HepG2 (cell line): ENCODE data around the gene VDAC2. TPM values are rescaled to one million over a fixed set of nuclear protein-coding genes. Genes with fewer than 3 reads are reported as not detected.

Source experiments
- AKAP8 ChIP-seq: sonication (generic); formaldehyde crosslinking; IDR thresholded peaks from 2 replicates; pipeline ENCODE4 v1.5.1; 2020; ENCODE audit warnings: mild to moderate bottlenecking, missing genetic modification reagents
- CBFB ChIP-seq: sonication (generic); formaldehyde crosslinking; IDR thresholded peaks from 2 replicates; pipeline ENCODE4 v1.4.0; 2020; ENCODE audit warnings: missing genetic modification reagents
- CBX1 ChIP-seq: IDR thresholded peaks from one replicate; pipeline ENCODE4 v1.6.1; 2016; ENCODE audit warnings: antibody characterized with exemption, low read depth
- CC2D1A ChIP-seq: sonication (generic); formaldehyde crosslinking; IDR thresholded peaks from 2 replicates; pipeline ENCODE4 v1.8.1; 2023; ENCODE audit warnings: mild to moderate bottlenecking, missing genetic modification reagents
- CCDC6 ChIP-seq: sonication (generic); formaldehyde crosslinking; IDR thresholded peaks from 2 replicates; pipeline ENCODE4 v1.8.1; 2022; ENCODE audit warnings: mild to moderate bottlenecking, missing genetic modification reagents, moderate library complexity
- DNMT3B ChIP-seq: conservative IDR thresholded peaks from 2 replicates; pipeline ENCODE4 v1.6.1; 2016; ENCODE audit warnings: missing biosample characterization, control low read depth
- FIP1L1 ChIP-seq: fragments of 200-400 bp; formaldehyde crosslinking; IDR thresholded peaks from 2 replicates; pipeline ENCODE4 v1.6.1; 2018; ENCODE audit warnings: low read depth, mild to moderate bottlenecking, low read length, moderate library complexity, borderline replicate concordance; ENCODE audit not compliant: insufficient read depth
- FOXA3 ChIP-seq: IDR thresholded peaks from 2 replicates; pipeline ENCODE4 v1.6.1; 2016; ENCODE audit warnings: missing genetic modification reagents, missing compliant biosample characterization
- GTF3A ChIP-seq: sonication (generic); formaldehyde crosslinking; conservative IDR thresholded peaks from 2 replicates; pipeline ENCODE4 v1.4.0; 2020; ENCODE audit warnings: mild to moderate bottlenecking, missing genetic modification reagents
- IKZF5 ChIP-seq: IDR thresholded peaks from 2 replicates; pipeline ENCODE4 v1.6.1; 2018; ENCODE audit warnings: missing genetic modification reagents, mild to moderate bottlenecking, missing compliant biosample characterization
- KLF12 ChIP-seq: sonication (generic); formaldehyde crosslinking; IDR thresholded peaks from 2 replicates; pipeline ENCODE4 v1.4.0; 2020; ENCODE audit warnings: missing genetic modification reagents, borderline replicate concordance
- SALL2 ChIP-seq: sonication (generic); formaldehyde crosslinking; IDR thresholded peaks from 2 replicates; pipeline ENCODE4 v1.8.1; 2023; ENCODE audit warnings: mild to moderate bottlenecking, missing genetic modification reagents, inconsistent platforms
- SMYD3 ChIP-seq: sonication (generic); formaldehyde crosslinking; IDR thresholded peaks from 2 replicates; pipeline ENCODE4 v1.8.1; 2023; ENCODE audit warnings: mild to moderate bottlenecking, missing genetic modification reagents
- ZBTB25 ChIP-seq: IDR thresholded peaks from 2 replicates; pipeline ENCODE4 v1.6.1; 2018; ENCODE audit warnings: missing genetic modification reagents
- ZMAT3 ChIP-seq: sonication (generic); formaldehyde crosslinking; conservative IDR thresholded peaks from 2 replicates; pipeline ENCODE4 v1.7.0; 2021; ENCODE audit warnings: missing genetic modification reagents
- ZNF205 ChIP-seq: IDR thresholded peaks from 2 replicates; pipeline ENCODE4 v1.6.1; 2018; ENCODE audit warnings: missing biosample characterization, missing genetic modification reagents
- ZNF451 ChIP-seq: sonication (generic); formaldehyde crosslinking; IDR thresholded peaks from 2 replicates; pipeline ENCODE4 v1.5.0; 2020; ENCODE audit warnings: mild to moderate bottlenecking, missing genetic modification reagents
- ZNF496 ChIP-seq: sonication (generic); formaldehyde crosslinking; IDR thresholded peaks from 2 replicates; pipeline ENCODE4 v1.8.1; 2023; ENCODE audit warnings: mild to moderate bottlenecking, moderate library complexity, missing genetic modification reagents; ENCODE audit not compliant: insufficient replicate concordance
- ZNF569 ChIP-seq: sonication (generic); formaldehyde crosslinking; IDR thresholded peaks from 2 replicates; pipeline ENCODE4 v1.5.0; 2020; ENCODE audit warnings: mild to moderate bottlenecking, missing genetic modification reagents, moderate library complexity, borderline replicate concordance
- ZNF605 ChIP-seq: sonication (generic); formaldehyde crosslinking; IDR thresholded peaks from 2 replicates; pipeline ENCODE4 v1.8.0; 2022; ENCODE audit warnings: mild to moderate bottlenecking, missing genetic modification reagents
- ZNF607 ChIP-seq: sonication (generic); formaldehyde crosslinking; IDR thresholded peaks from 2 replicates; pipeline ENCODE4 v1.5.1; 2020; ENCODE audit warnings: missing genetic modification reagents, mild to moderate bottlenecking, borderline replicate concordance
- ZNF75D ChIP-seq: sonication (generic); formaldehyde crosslinking; IDR thresholded peaks from 2 replicates; pipeline ENCODE4 v1.8.1; 2023; ENCODE audit warnings: missing genetic modification reagents, mild to moderate bottlenecking, borderline replicate concordance
- ZNF777 ChIP-seq: sonication (generic); formaldehyde crosslinking; IDR thresholded peaks from 2 replicates; pipeline ENCODE4 v1.4.0; 2020; ENCODE audit warnings: missing genetic modification reagents
- ZSCAN20 ChIP-seq: sonication (generic); formaldehyde crosslinking; IDR thresholded peaks from 2 replicates; pipeline ENCODE4 v1.4.0; 2020; ENCODE audit warnings: missing genetic modification reagents, mild to moderate bottlenecking, borderline replicate concordance
- polyA plus RNA-seq, 8 experiments: library from polyadenylated mRNA; depleted of rRNA in 3 of 8; stranded (reverse) in 7 of 8; unstranded in 1 of 8; fragments of >200 nt; fragmentation: Illumina TruSeq in 4 of 8; extraction: Trizol in 4 of 8; gene quantifications; 2 replicates each; pipeline versions ENCODE4 v1.2.1 to v1.2.3, GENCODE V29; 2011 to 2016; ENCODE audit warnings: low read depth in 4 of 8, missing spikeins in 1 of 8, mixed read lengths in 1 of 8; ENCODE audit not compliant: insufficient read depth in 1 of 8
- total RNA-seq, 5 experiments: library from RNA; depleted of rRNA; stranded (reverse); fragments of >200 nt; fragmentation: Illumina TruSeq; extraction: Trizol; gene quantifications; 2 replicates each; pipeline ENCODE4 v1.2.3, GENCODE V29; 2016; ENCODE audit warnings: low read depth in 1 of 5
- TF ChIP-seq, protein P1 (sequence below): IDR thresholded peaks from 2 replicates; pipeline ENCODE4 v1.6.1; 2016; ENCODE audit warnings: mild to moderate bottlenecking, missing biosample characterization, missing genetic modification reagents
- TF ChIP-seq, protein P2 (sequence below): sonication (generic); formaldehyde crosslinking; IDR thresholded peaks from 2 replicates; pipeline ENCODE4 v1.4.0; 2020; ENCODE audit warnings: missing genetic modification reagents

VDAC2 gene
- total and polyA plus RNA-seq, 2 of the 13 experiments (the other 11 are each of a cell fraction or from before 2014, with no cell fraction given) = 67.9 to 222 TPM

DNA sequence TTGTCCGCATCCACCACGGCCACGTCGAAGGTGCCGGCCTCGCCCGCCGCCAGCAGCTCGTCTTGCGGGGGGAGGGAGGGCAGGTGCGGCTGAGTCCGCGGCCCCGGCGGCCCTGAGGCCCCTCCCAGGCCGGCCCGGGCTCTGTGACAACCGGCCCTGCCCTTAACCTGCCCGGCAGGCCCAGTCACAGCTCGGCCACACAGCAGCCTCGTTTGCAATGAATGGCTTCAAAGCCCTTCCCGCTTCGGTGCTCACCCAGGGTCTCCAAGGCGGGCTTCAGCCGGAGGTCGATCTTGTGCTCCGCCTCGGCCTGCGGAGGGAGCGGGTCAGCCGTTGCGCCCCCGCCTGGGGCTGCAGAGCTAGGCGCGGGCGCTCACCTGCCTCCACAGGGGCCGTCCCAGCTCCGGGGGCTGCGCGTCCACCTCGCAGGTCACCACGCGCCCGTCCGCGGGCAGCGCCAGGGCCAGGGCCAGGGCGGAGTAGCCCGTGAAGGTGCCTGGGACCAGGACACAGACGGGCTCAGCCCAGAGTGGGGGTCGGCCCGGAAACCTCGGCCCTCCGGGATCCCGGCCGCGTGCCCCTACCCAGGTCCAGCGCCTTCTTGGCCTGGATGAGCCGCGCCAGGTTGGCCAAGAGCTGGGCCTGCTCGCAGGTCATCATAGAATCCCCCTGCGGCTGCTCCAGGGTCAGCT, 24.2 kb downstream of the VDAC2 start (continued):
- TF ChIP-seq ZBTB25 (CRISPR knock-in tag) = no peak
- TF ChIP-seq SMYD3 (CRISPR knock-in tag) = no peak
- no peak for TF ChIP-seq SALL2 (CRISPR knock-in tag)
- peak; percentile 38 for TF ChIP-seq ZNF777 (CRISPR knock-in tag)
- TF ChIP-seq ZNF569 (CRISPR knock-in tag) = no peak
- no peak; the same call in 1 of the 2 replicates for TF ChIP-seq CCDC6
- no peak for TF ChIP-seq ZNF607 (CRISPR knock-in tag)
- TF ChIP-seq DNMT3B (CRISPR knock-in tag) = no peak
- no peak for TF ChIP-seq AKAP8 (CRISPR knock-in tag)
- TF ChIP-seq ZMAT3 (CRISPR knock-in tag) = no peak
- TF ChIP-seq FOXA3 = no peak
- TF ChIP-seq FIP1L1 = no peak
- no peak for TF ChIP-seq ZNF75D (CRISPR knock-in tag)
- TF ChIP-seq, protein P1, sequence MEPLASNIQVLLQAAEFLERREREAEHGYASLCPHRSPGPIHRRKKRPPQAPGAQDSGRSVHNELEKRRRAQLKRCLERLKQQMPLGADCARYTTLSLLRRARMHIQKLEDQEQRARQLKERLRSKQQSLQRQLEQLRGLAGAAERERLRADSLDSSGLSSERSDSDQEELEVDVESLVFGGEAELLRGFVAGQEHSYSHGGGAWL = 0 out of 2 replicates have a peak, but pooled peaks have one; percentile 12
- peak; percentile 1; the same call in 1 of the 2 replicates for TF ChIP-seq KLF12 (CRISPR knock-in tag)
- TF ChIP-seq ZNF205 (CRISPR knock-in tag) = no peak
- TF ChIP-seq IKZF5 (CRISPR knock-in tag) = no peak
- no peak for TF ChIP-seq CBX1
- peak; percentile 27; the same call in 1 of the 2 replicates for TF ChIP-seq ZNF605 (CRISPR knock-in tag)
- TF ChIP-seq CBFB (CRISPR knock-in tag) = no peak
- TF ChIP-seq ZNF496 = no peak
- TF ChIP-seq, protein P2, sequence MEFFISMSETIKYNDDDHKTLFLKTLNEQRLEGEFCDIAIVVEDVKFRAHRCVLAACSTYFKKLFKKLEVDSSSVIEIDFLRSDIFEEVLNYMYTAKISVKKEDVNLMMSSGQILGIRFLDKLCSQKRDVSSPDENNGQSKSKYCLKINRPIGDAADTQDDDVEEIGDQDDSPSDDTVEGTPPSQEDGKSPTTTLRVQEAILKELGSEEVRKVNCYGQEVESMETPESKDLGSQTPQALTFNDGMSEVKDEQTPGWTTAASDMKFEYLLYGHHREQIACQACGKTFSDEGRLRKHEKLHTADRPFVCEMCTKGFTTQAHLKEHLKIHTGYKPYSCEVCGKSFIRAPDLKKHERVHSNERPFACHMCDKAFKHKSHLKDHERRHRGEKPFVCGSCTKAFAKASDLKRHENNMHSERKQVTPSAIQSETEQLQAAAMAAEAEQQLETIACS (CRISPR knock-in tag) = no peak
- no peak for TF ChIP-seq CC2D1A (CRISPR knock-in tag)
- TF ChIP-seq ZNF451 = 0 out of 2 replicates have a peak, but pooled peaks have one; percentile 11
- no peak for TF ChIP-seq GTF3A (CRISPR knock-in tag)
- no peak for TF ChIP-seq ZSCAN20
